Nephron progenitor cell (in vitro differentiated cells): Measurements from ENCODE around the gene PRRC2B.

Source experiments
- DNase-seq: peaks from one replicate; pipeline ENCODE4 v3.0.0; 2021
- H3K27ac Mint-ChIP-seq: 2 replicates; pipeline ENCODE4 v1.8.0; 2021; ENCODE audit warnings: mild to moderate bottlenecking, moderate library complexity, mixed read lengths
- H3K27me3 Mint-ChIP-seq: 2 replicates; pipeline ENCODE4 v1.8.0; 2021; ENCODE audit warnings: mild to moderate bottlenecking, low read depth, mixed read lengths; ENCODE audit not compliant: poor library complexity
- H3K36me3 Mint-ChIP-seq: 2 replicates; pipeline ENCODE4 v1.8.0; 2021; ENCODE audit warnings: low read depth, mixed read lengths
- H3K4me1 Mint-ChIP-seq: 2 replicates; pipeline ENCODE4 v1.8.0; 2021; ENCODE audit warnings: mixed read lengths
- H3K4me3 Mint-ChIP-seq: 2 replicates; pipeline ENCODE4 v1.8.0; 2021; ENCODE audit warnings: mild to moderate bottlenecking, moderate library complexity, mixed read lengths
- H3K9me3 Mint-ChIP-seq: 2 replicates; pipeline ENCODE4 v1.8.0; 2021; ENCODE audit warnings: mild to moderate bottlenecking, moderate library complexity, mixed read lengths
- TF ChIP-seq, protein P1 (sequence below): fragments of 200-600 bp; sonication (generic); IDR thresholded peaks from 2 replicates; pipeline ENCODE4 v1.5.0; 2021; ENCODE audit warnings: antibody characterized with exemption

PRRC2B gene

DNA sequence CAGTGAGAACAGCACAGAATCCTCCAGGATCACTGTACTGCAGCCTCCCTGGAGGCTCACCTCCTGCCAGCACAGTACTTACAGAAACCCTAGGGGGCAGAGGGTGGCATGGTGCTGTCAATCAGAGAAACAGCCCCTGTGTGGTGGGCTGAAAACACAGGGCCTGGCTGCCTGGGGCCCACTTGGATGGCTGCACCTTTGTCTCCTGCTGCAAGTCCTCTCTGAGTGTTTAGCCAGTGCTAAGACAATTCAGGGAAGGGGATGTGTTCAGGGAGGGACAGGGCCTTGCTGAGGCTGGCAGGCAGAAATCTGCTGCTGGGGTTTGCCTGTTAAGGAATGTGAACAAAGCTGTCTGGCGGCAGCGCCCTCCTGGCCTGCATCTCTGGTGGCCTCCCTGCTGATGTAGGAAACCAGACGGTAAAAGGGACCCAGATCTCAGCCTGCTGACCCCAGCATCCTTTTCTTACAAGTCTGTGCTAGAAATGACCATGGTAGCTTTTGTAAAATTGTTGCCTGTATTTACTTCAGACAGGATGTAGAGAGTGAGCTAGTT, 39.5 kb downstream of the PRRC2B start:
- Mint-ChIP-seq H3K4me1 (peaks cover 35% of the 10 kb centered on the region), H3K27ac (peak overlapping the region; percentile 77), H3K36me3 (peaks cover 69% of the 10 kb centered on the region), H3K4me3 (no peak overlapping the region), H3K9me3 (no peaks in the 10 kb centered on the region), H3K27me3 (no peaks in the 10 kb centered on the region)
- TF ChIP-seq, protein P1, sequence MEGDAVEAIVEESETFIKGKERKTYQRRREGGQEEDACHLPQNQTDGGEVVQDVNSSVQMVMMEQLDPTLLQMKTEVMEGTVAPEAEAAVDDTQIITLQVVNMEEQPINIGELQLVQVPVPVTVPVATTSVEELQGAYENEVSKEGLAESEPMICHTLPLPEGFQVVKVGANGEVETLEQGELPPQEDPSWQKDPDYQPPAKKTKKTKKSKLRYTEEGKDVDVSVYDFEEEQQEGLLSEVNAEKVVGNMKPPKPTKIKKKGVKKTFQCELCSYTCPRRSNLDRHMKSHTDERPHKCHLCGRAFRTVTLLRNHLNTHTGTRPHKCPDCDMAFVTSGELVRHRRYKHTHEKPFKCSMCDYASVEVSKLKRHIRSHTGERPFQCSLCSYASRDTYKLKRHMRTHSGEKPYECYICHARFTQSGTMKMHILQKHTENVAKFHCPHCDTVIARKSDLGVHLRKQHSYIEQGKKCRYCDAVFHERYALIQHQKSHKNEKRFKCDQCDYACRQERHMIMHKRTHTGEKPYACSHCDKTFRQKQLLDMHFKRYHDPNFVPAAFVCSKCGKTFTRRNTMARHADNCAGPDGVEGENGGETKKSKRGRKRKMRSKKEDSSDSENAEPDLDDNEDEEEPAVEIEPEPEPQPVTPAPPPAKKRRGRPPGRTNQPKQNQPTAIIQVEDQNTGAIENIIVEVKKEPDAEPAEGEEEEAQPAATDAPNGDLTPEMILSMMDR: no peak
- DNase-seq: no peak

- Mint-ChIP-seq H3K9me3 (no peaks in the 10 kb centered on the region), H3K27me3 (no peaks in the 10 kb centered on the region), H3K4me1 (peaks cover 35% of the 10 kb centered on the region), H3K27ac (no peak overlapping the region), H3K4me3 (no peak overlapping the region), H3K36me3 (peaks cover 76% of the 10 kb centered on the region)
- no peak for DNase-seq
- TF ChIP-seq, protein P1: no peak
These were observed 40.8 kb downstream of the PRRC2B start for GRCh38 chr9:131434673-131435072.

DNA sequence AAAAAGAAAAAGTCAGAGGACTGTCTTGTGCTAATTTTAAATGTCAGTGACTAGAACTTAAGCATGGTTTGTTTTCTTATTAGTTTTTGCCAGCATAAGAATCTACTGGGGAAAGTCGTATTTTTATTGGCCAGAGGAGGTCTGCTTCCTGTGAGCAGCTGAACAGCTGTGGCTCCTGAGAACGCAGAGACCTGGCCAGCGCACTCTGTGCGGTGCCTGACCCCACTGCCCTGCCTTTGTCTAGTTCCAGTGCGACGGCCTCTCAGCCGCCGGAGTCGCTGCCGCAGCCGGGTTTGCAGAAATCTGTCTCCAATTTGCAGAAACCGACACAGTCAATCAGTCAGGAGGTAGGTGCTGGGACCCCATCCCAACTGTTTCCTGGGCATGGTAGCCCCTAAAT, 42.5 kb downstream of the PRRC2B start:
- peaks cover 84% of the 10 kb centered on the region for H3K36me3 Mint-ChIP-seq
- TF ChIP-seq, protein P1: no peak
- H3K4me3 Mint-ChIP-seq: no peak overlapping the region
- peaks cover 35% of the 10 kb centered on the region for H3K4me1 Mint-ChIP-seq
- no peak for DNase-seq
- H3K27me3 Mint-ChIP-seq: no peaks in the 10 kb centered on the region
- peak overlapping the region; percentile 84 for H3K27ac Mint-ChIP-seq
- no peaks in the 10 kb centered on the region for H3K9me3 Mint-ChIP-seq

GRCh38 chr9:131436865-131437271, 43.0 kb downstream of the PRRC2B start:
- H3K27ac Mint-ChIP-seq: peak overlapping the region; percentile 84
- TF ChIP-seq, protein P1: no peak
- no peak for DNase-seq
- no peak overlapping the region for H3K4me3 Mint-ChIP-seq
- no peaks in the 10 kb centered on the region for H3K27me3 Mint-ChIP-seq
- no peaks in the 10 kb centered on the region for H3K9me3 Mint-ChIP-seq
- H3K36me3 Mint-ChIP-seq: peaks cover 89% of the 10 kb centered on the region
- H3K4me1 Mint-ChIP-seq: peaks cover 35% of the 10 kb centered on the region

DNA sequence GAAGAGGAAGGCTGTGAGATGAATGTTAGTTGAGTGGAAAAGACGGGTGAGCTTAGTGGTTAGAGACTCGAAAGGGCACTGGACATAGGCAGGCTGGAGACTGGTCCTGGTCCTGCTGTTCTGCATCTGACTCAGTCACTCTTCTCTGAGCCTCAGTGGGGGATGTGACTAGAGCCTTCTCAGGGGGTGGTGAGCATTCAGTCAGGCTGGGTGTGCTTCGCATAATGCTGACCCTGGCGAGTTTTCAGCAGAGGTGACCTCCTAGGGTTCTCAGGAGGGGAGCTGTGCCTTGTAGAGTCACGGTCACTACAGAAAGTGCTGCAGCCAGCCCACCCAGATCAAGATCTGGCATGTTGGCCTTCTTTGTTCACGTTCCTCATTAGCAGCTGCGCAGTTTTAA, 44.3 kb downstream of the PRRC2B start:
- Mint-ChIP-seq H3K4me1 (peaks cover 23% of the 10 kb centered on the region), H3K9me3 (no peaks in the 10 kb centered on the region), H3K4me3 (no peak overlapping the region), H3K27me3 (no peaks in the 10 kb centered on the region), H3K27ac (no peak overlapping the region), H3K36me3 (peaks cover 86% of the 10 kb centered on the region)
- TF ChIP-seq, protein P1: no peak
- no peak for DNase-seq

- H3K27me3 Mint-ChIP-seq: no peaks in the 10 kb centered on the region
- H3K27ac Mint-ChIP-seq: peak overlapping the region; percentile 85
- no peaks in the 10 kb centered on the region for H3K9me3 Mint-ChIP-seq
- no peak for DNase-seq
- peaks cover 27% of the 10 kb centered on the region for H3K4me1 Mint-ChIP-seq
- no peak overlapping the region for H3K4me3 Mint-ChIP-seq
- H3K36me3 Mint-ChIP-seq: peaks cover 86% of the 10 kb centered on the region
- TF ChIP-seq, protein P1: no peak
These were observed 45.3 kb downstream of the PRRC2B start for GRCh38 chr9:131439224-131439623.
